Coronary artery (tissue), 2 donors: ENCODE measurements around the gene RPL3.

Source experiments
- DNase-seq: peaks from one replicate; pipeline ENCODE4 v3.0.0-alpha.2; 2017; ENCODE audit warnings: low spot score
- H3K27ac ChIP-seq, 2 donors: fragments of 200-600 bp; sonication (generic); one replicate each; pipeline ENCODE4 v1.5.1; 2016 to 2019
- H3K4me3 ChIP-seq: fragments of 200-600 bp; sonication (generic); 2 replicates; pipeline ENCODE4 v1.5.1; 2016; ENCODE audit warnings: mild to moderate bottlenecking, moderate library complexity
- TF ChIP-seq, protein P1 (sequence below): fragments of 200-600 bp; sonication (generic); IDR thresholded peaks from one replicate; pipeline ENCODE4 v1.5.1; 2019; ENCODE audit warnings: antibody characterized with exemption

RPL3 gene

DNA sequence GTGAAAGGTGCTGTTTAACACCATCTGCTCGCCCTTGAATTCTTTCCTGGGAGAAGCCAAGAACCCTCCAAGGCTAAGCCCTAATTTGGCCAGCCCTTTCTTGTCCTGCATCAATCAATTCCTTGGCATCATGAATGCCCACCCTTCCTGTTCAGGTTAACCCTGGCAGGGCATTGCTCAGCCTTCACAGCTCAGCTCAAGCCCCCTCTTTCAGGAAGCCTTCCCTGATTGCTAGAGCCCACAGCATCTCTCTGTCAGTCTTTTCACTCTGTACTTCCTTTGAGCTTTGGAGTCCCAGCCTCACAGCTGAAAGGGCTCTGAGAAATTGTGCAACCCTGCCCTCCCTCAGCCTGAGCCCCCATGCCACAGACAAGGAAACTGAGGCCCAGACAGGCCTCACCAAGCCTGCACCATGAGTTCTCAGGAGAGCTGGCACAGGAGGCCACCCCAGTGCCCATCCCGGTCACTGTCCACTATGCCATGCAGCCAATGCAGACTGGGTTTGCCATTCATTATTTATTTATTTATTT is 16.9 kb downstream of the RPL3 start:
- no peak overlapping the region for H3K4me3 ChIP-seq
- TF ChIP-seq, protein P1, sequence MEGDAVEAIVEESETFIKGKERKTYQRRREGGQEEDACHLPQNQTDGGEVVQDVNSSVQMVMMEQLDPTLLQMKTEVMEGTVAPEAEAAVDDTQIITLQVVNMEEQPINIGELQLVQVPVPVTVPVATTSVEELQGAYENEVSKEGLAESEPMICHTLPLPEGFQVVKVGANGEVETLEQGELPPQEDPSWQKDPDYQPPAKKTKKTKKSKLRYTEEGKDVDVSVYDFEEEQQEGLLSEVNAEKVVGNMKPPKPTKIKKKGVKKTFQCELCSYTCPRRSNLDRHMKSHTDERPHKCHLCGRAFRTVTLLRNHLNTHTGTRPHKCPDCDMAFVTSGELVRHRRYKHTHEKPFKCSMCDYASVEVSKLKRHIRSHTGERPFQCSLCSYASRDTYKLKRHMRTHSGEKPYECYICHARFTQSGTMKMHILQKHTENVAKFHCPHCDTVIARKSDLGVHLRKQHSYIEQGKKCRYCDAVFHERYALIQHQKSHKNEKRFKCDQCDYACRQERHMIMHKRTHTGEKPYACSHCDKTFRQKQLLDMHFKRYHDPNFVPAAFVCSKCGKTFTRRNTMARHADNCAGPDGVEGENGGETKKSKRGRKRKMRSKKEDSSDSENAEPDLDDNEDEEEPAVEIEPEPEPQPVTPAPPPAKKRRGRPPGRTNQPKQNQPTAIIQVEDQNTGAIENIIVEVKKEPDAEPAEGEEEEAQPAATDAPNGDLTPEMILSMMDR, result no peak
- DNase-seq, result no peak

DNA sequence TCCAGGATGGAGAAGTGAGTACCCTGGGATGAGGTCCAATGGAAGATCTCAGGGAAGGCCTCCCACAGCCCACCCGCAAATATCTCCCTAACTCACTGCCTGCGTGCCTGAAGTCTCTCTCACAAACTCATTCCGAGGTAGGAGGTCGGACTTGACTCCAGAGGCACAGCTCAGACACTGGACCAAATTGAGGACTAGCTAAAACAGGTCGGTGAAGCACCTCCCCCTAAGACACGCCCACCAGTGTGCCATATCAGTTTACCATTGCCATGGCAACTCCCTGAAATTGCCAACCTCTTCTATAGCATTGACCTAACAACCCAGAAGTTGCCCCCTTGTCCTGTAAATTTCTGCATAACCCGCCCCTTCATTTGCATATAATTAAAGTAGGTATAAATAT is 17.5 kb downstream of the RPL3 start:
- TF ChIP-seq, protein P1, result no peak
- DNase-seq, result no peak
- H3K4me3 ChIP-seq, result no peak overlapping the region
- no peak overlapping the region for H3K27ac ChIP-seq

More for the DNA sequence above, 16.9 kb downstream of the RPL3 start:
- H3K27ac ChIP-seq, result no peak overlapping the region

DNA sequence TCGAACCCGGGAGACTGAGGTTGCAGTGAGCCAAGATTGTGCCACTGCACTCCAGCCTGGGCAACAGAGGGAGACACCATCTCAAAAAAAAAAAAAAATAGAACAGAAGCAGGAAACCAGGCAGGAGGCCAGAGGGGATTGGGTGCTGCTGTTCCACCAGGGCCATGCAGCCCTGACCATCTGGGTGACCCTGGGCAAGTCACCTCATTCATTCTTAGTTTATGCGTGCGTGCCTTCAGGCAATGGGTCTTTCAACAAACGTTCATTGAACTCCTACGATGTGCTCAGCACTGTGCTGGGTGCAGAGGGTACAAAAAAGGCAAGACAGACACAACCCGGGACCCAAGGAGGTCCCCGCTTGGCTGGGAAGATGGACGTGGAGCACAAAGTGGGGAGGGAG is 18.3 kb downstream of the RPL3 start:
- TF ChIP-seq, protein P1, result no peak
- Histone ChIP-seq H3K4me3 (no peak overlapping the region), H3K27ac (no peak overlapping the region)
- no peak for DNase-seq

DNA sequence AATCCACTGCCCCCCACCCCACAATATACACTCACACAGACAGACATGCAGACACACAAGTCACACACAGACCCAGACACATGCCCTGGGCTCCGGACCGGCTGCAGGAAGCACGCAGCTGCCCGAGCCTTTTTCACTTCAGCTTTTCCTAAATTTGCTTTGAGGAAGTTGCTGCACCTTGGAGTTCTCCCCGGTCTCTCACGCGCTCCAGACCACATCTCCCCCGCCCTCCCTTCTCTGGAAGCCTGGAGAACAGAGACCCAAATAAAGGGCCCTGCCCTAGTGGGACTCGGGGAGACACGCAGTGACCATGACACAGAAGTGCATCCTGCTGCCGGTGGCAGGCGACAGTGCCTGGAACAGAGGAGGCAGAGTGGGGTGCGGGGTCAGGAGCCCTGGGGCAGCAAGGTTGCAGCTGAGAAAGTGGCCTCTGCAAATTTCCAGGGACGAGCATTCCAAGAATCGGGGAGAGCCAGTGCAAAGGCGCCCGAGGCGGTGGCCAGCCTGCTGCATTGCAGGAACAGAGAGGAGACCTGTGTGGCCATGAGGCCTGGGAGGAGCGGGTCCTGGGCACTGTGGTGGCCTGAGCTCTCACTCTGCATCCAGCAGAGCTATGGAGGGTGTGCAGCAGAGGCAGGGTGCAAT is 19.1 kb downstream of the RPL3 start:
- Histone ChIP-seq H3K27ac (peak overlapping the region in 1 of 2 donors; percentile 77), H3K4me3 (peak overlapping the region; percentile 58)
- TF ChIP-seq, protein P1, result no peak
- DNase-seq, result no peak

DNA sequence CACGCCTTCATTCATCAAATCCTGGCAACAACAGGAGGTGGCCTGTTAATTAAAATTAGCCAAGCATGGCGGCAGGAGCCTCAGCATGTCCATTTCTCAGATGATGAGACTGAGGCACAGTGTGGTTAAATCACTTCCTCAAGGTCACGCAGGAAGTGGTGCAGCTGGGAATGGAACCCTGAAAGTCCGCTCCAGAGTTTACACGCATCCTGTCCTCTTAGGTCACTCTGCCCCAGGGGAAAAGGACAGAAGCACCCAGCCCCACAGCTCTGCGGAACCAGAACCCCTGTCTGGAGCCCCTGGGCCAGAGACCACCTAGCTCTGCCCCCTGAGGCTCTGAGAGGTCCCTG is 19.6 kb downstream of the RPL3 start:
- Histone ChIP-seq H3K4me3 (peak overlapping the region; percentile 58), H3K27ac (peak overlapping the region in 1 of 2 donors; percentile 77)
- DNase-seq, result no peak
- TF ChIP-seq, protein P1, result no peak

DNA sequence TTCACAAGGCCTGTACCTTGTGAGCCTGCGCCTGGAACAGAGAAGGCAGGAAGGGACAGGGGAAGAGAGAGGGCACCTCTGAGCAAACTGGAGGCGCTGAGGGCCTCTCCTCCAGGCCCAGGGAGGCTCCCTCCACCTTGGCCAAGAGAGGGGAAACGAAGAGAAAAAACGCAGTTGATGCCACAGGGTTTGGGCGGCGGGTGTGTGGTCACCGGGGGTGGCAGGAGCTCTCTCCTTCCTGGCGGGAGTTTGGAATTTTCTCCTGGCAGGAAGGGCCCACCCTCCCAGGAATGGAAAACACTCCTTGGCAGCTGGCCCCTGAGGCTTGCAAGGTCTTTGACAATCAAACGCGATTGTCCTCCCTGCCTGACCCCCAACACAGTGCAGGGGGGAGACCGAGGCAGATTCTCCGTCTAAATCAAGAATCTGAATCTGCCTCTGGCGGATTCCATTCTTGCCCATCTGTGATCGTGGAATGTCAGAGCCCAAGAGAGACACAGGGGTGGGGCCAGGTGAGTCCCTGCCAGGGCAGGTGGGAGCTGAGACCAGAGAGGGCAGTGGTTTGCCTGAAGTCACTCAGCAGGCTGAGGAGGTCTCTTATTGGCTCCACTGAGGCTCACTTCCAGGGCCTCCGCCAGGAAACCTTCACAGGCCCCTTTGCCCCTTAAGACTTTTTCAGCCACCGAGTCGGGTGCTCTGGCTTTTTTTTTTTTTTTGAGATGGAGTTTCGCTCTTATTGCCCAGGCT is 21.0 kb downstream of the RPL3 start:
- TF ChIP-seq, protein P1, result no peak
- no peak overlapping the region for H3K4me3 ChIP-seq
- peak overlapping the region; percentile 67 to 86 for H3K27ac ChIP-seq
- no peak for DNase-seq
